Activated CD8-positive, alpha-beta memory T cell treated with anti-CD3 and anti-CD28 coated beads, Interleukin-2, amount 10 ng/mL, durations not matched to agents 7 days and 5 days (primary cell): ENCODE data around the gene INPP5A. TPM values are rescaled to one million over a fixed set of nuclear protein-coding genes. Genes with fewer than 3 reads are reported as not detected.

ENCODE experiments used
- ATAC-seq: fragments of 150-1000 bp; cut with Tn5 transposase; one replicate; pipeline ENCODE4 v1.10.0; 2021; ENCODE audit warnings: moderate library complexity
- CTCF ChIA-PET: fragments of 350-600 bp; sonication (Branson Sonifier 250); formaldehyde crosslinking; loops from one replicate; lab custom pipeline; 2021; ENCODE audit warnings: antibody characterized with exemption; lab: Charles Lee
- DNase-seq: peaks from one replicate; pipeline ENCODE4 v3.0.0-alpha.2; 2020
- H3K27ac Mint-ChIP-seq: one replicate; pipeline ENCODE4 v1.8.0; 2021; ENCODE audit warnings: mild to moderate bottlenecking, mixed read lengths
- H3K27me3 Mint-ChIP-seq: one replicate; pipeline ENCODE4 v1.8.0; 2021; ENCODE audit warnings: mixed read lengths
- H3K36me3 Mint-ChIP-seq: one replicate; pipeline ENCODE4 v1.8.0; 2021; ENCODE audit warnings: mild to moderate bottlenecking, mixed read lengths
- H3K4me1 Mint-ChIP-seq: one replicate; pipeline ENCODE4 v1.8.0; 2021; ENCODE audit warnings: mixed read lengths
- H3K4me3 Mint-ChIP-seq: one replicate; pipeline ENCODE4 v1.8.0; 2021; ENCODE audit warnings: mild to moderate bottlenecking, moderate library complexity, mixed read lengths
- H3K9me3 Mint-ChIP-seq: one replicate; pipeline ENCODE4 v1.8.0; 2022; ENCODE audit warnings: low read depth, mixed read lengths
- total RNA-seq, 2 experiments: library from RNA; stranded (reverse); gene quantifications; one replicate each; pipeline ENCODE4 v1.2.3, GENCODE V29; 2021

The INPP5A gene
- total RNA-seq, 2 experiments from 2014 or later = 6.6 to 7.0 TPM

GRCh38 chr10:132748545-132749370 is 211.2 kb downstream of the INPP5A start:
- Mint-ChIP-seq H3K4me1 (no peaks in the 10 kb centered on the region), H3K27me3 (no peaks in the 10 kb centered on the region), H3K36me3 (no peaks in the 10 kb centered on the region)

GRCh38 chr10:132749371-132749795 is 211.8 kb downstream of the INPP5A start:
- ATAC-seq (no peak), DNase-seq (no peak)
- no peaks in the 10 kb centered on the region for H3K9me3 Mint-ChIP-seq
- no peaks in the 10 kb centered on the region for H3K4me1 Mint-ChIP-seq
- CTCF ChIA-PET = no interaction called here
- peaks cover 2% of the 10 kb centered on the region for H3K36me3 Mint-ChIP-seq
- no peak overlapping the region for H3K27ac Mint-ChIP-seq
- H3K27me3 Mint-ChIP-seq = no peaks in the 10 kb centered on the region
- H3K4me3 Mint-ChIP-seq = no peak overlapping the region

More at GRCh38 chr10:132748545-132749370, 211.2 kb downstream of the INPP5A start:
- ATAC-seq (no peak), DNase-seq (no peak)
- H3K9me3 Mint-ChIP-seq = no peaks in the 10 kb centered on the region
- H3K4me3 Mint-ChIP-seq = no peak overlapping the region
- H3K27ac Mint-ChIP-seq = no peak overlapping the region
- CTCF ChIA-PET = no interaction called here

DNA sequence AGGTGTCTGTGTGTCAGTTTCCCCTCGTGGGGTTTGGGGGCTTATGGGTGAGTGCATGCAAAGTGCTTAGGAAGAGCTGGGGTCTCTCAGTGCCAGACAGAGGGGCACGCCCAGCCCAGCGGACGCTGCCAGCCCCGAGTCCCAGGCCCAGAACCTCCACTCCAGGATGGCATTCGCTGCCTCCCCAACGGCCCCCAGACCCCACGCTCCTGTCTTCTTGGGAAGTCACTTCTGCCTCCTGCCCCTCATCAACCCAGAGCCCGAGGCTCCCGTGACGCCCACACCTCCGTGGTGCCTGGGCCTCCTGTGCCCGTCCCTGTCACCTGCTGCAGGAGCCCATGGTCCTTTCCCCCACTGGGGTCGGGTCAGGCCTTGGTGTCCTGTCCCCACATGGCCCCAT is 213.3 kb downstream of the INPP5A start:
- peaks cover 5% of the 10 kb centered on the region for H3K36me3 Mint-ChIP-seq
- H3K27ac Mint-ChIP-seq = no peak overlapping the region
- no peak for ATAC-seq
- H3K9me3 Mint-ChIP-seq = peaks cover 8% of the 10 kb centered on the region
- no peak overlapping the region for H3K4me3 Mint-ChIP-seq
- no peaks in the 10 kb centered on the region for H3K27me3 Mint-ChIP-seq
- CTCF ChIA-PET = no interaction called here
- H3K4me1 Mint-ChIP-seq = no peaks in the 10 kb centered on the region
- DNase-seq = no peak

DNA sequence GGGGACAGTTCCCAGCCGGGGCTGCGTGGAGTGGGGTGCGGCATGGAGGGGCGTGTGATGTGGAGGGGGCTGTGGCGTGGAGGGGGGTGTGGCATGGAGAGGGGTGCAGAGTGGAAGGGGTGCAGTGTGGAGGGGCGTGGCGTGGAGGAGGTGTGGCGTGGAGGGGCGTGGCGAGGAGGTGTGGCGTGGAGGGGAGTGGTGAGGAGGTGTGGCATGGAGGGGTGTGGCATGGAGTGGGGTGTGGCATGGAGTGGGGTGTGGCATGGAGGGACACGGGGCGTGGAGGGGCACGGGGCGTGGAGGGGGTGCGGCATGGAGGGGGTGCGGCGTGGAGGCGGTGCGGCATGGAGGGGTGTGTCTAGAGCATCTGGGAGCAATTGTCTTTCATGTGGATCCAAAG is 214.8 kb downstream of the INPP5A start:
- Mint-ChIP-seq H3K36me3 (peaks cover 8% of the 10 kb centered on the region), H3K4me1 (no peaks in the 10 kb centered on the region), H3K4me3 (no peak overlapping the region), H3K27ac (no peak overlapping the region), H3K9me3 (peaks cover 8% of the 10 kb centered on the region), H3K27me3 (no peaks in the 10 kb centered on the region)
- CTCF ChIA-PET = no interaction called here
- ATAC-seq (no peak), DNase-seq (no peak)

- no peak for ATAC-seq
- DNase-seq = no peak
- Mint-ChIP-seq H3K36me3 (peaks cover 8% of the 10 kb centered on the region), H3K9me3 (peaks cover 8% of the 10 kb centered on the region), H3K27me3 (no peaks in the 10 kb centered on the region), H3K27ac (no peak overlapping the region), H3K4me3 (no peak overlapping the region), H3K4me1 (no peaks in the 10 kb centered on the region)
- CTCF ChIA-PET = no interaction called here
Measured at GRCh38 chr10:132752961-132753360, 215.4 kb downstream of the INPP5A start.

- H3K4me1 Mint-ChIP-seq = no peaks in the 10 kb centered on the region
- peaks cover 8% of the 10 kb centered on the region for H3K36me3 Mint-ChIP-seq
- DNase-seq (no peak), ATAC-seq (no peak)
- CTCF ChIA-PET = no interaction called here
- H3K27me3 Mint-ChIP-seq = no peaks in the 10 kb centered on the region
- no peak overlapping the region for H3K4me3 Mint-ChIP-seq
- H3K27ac Mint-ChIP-seq = no peak overlapping the region
- H3K9me3 Mint-ChIP-seq = peaks cover 8% of the 10 kb centered on the region
Measured at GRCh38 chr10:132753596-132753995, 216.0 kb downstream of the INPP5A start.

DNA sequence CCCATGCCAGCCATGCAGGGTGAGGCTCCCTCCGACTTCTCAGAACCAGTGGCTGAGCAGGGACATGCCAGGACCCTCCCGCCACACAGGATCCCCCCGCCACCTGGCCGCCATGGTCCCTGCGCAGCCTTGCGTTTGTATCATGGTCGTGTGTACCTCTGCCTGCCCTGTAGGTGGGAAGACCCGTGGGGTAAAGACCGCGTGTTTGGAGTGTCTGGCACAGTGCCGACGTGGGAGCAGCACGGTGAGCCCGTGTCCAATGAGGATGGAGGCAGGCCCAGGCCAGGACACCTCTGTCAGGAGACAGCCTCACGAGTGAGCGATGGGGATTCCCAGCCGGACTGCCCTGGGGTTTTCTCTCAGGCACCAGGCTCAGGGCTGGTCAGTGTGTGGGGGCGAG is 216.5 kb downstream of the INPP5A start:
- no peak for ATAC-seq
- no peak for DNase-seq
- peaks cover 8% of the 10 kb centered on the region for H3K36me3 Mint-ChIP-seq
- H3K27me3 Mint-ChIP-seq = no peaks in the 10 kb centered on the region
- no peak overlapping the region for H3K4me3 Mint-ChIP-seq
- H3K4me1 Mint-ChIP-seq = no peaks in the 10 kb centered on the region
- H3K27ac Mint-ChIP-seq = no peak overlapping the region
- H3K9me3 Mint-ChIP-seq = peaks cover 8% of the 10 kb centered on the region
- CTCF ChIA-PET = no interaction called here

DNA sequence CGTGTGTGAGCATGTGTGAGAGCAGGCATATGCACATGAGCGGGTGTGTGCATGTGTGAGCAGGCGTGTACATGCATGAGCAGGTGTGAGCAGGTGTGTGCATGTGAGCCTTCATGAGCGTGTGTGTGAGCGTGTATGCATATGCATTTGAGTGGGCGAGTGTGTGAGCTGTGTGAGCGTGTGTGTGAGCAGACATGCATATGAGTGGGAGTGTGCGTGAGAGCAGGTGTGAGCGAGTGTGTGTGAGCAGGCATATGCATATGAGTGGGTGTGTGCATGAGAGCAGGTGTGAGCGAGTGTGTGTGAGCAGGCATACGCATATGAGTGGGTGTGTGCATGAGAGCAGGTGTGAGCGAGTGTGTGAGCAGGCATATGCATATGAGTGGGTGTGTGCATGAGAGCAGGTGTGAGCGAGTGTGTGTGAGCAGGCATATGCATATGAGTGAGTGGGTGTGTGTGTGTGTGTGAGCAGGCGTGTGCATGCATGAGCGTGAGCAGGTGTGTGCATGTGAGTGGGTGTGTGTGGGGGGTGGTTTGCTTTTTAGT is 217.7 kb downstream of the INPP5A start:
- Mint-ChIP-seq H3K9me3 (peaks cover 8% of the 10 kb centered on the region), H3K4me1 (no peaks in the 10 kb centered on the region), H3K36me3 (peaks cover 8% of the 10 kb centered on the region), H3K27me3 (no peaks in the 10 kb centered on the region), H3K4me3 (no peak overlapping the region), H3K27ac (no peak overlapping the region)
- DNase-seq = no peak
- CTCF ChIA-PET = no interaction called here
- no peak for ATAC-seq

- DNase-seq = no peak
- Mint-ChIP-seq H3K9me3 (peaks cover 8% of the 10 kb centered on the region), H3K4me3 (no peak overlapping the region), H3K4me1 (no peaks in the 10 kb centered on the region), H3K36me3 (peaks cover 8% of the 10 kb centered on the region), H3K27ac (no peak overlapping the region), H3K27me3 (no peaks in the 10 kb centered on the region)
- CTCF ChIA-PET = no interaction called here
- ATAC-seq = no peak
Measured at GRCh38 chr10:132756591-132756990, 219.0 kb downstream of the INPP5A start.

- DNase-seq = no peak
- no peak for ATAC-seq
- no peak overlapping the region for H3K27ac Mint-ChIP-seq
- CTCF ChIA-PET = no interaction called here
- H3K36me3 Mint-ChIP-seq = peaks cover 8% of the 10 kb centered on the region
- H3K4me3 Mint-ChIP-seq = no peak overlapping the region
- no peaks in the 10 kb centered on the region for H3K27me3 Mint-ChIP-seq
- peaks cover 8% of the 10 kb centered on the region for H3K9me3 Mint-ChIP-seq
- no peaks in the 10 kb centered on the region for H3K4me1 Mint-ChIP-seq
Measured at GRCh38 chr10:132757171-132757570, 219.6 kb downstream of the INPP5A start.

DNA sequence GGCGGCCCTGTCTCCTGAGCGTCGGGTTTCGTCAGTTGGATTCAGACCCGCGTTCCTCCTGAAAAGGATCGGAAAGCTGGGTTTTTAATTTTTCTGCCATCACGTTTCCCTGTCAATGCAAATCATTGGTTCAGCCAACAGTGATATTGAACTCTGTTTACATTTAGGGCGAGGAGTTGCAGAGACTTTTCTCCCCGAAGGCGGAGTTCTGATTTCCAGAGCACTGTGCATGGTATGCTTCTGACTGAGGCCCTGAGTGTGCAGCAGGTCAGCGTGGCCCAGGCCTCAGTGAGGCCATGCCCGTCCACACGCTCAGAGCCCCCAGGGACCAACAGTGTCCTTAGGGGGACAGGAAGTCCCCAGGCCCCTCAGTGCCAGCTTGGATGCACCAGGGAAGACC is 221.3 kb downstream of the INPP5A start:
- no peak for ATAC-seq
- no peak overlapping the region for H3K27ac Mint-ChIP-seq
- no peak overlapping the region for H3K4me3 Mint-ChIP-seq
- CTCF ChIA-PET = no interaction called here
- H3K27me3 Mint-ChIP-seq = no peaks in the 10 kb centered on the region
- peaks cover 8% of the 10 kb centered on the region for H3K36me3 Mint-ChIP-seq
- peaks cover 8% of the 10 kb centered on the region for H3K9me3 Mint-ChIP-seq
- H3K4me1 Mint-ChIP-seq = no peaks in the 10 kb centered on the region
- no peak for DNase-seq

DNA sequence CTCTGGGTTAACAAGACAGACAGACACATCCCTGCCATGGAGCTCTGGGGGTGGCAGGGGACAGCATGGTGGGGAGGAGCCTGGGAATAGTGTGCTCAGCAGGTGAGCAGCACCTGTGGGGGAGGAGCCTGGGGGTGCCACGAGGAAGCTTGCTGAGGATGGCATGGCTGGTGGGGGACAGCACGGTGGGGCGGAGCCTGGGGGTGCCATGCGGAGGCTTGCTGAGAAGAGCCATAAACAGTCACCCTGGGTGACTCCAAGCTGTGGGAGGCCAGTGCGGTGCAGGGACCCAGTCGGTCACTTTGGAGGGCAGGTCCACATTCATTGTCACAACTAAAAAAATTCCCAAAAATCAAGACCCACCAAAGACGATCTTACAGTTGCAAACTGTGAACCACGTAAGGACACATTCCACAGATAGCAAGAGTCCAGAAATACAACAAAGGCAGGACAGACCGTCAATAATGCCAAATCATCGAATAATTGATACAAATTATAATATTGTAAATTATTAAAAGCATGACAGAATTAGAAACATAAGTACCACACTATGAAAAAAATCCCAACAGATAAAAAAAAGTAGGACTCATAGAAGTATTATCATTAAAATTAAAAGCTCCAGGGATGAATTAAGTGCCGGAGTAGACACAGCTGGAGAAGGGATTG is 223.9 kb downstream of the INPP5A start:
- H3K4me1 Mint-ChIP-seq = no peaks in the 10 kb centered on the region
- CTCF ChIA-PET = no interaction called here
- H3K36me3 Mint-ChIP-seq = no peaks in the 10 kb centered on the region
- DNase-seq (no peak), ATAC-seq (no peak)
- H3K27me3 Mint-ChIP-seq = no peaks in the 10 kb centered on the region
- H3K27ac Mint-ChIP-seq = no peak overlapping the region
- H3K9me3 Mint-ChIP-seq = no peaks in the 10 kb centered on the region
- H3K4me3 Mint-ChIP-seq = no peak overlapping the region

GRCh38 chr10:132762267-132762666 is 224.7 kb downstream of the INPP5A start:
- DNase-seq = no peak
- Mint-ChIP-seq H3K27me3 (no peaks in the 10 kb centered on the region), H3K4me1 (no peaks in the 10 kb centered on the region), H3K36me3 (no peaks in the 10 kb centered on the region), H3K27ac (no peak overlapping the region), H3K9me3 (no peaks in the 10 kb centered on the region), H3K4me3 (no peak overlapping the region)
- ATAC-seq = no peak
- CTCF ChIA-PET = no interaction called here

- ATAC-seq (no peak), DNase-seq (no peak)
- Mint-ChIP-seq H3K27ac (no peak overlapping the region), H3K9me3 (no peaks in the 10 kb centered on the region), H3K36me3 (no peaks in the 10 kb centered on the region), H3K4me3 (no peak overlapping the region), H3K4me1 (no peaks in the 10 kb centered on the region), H3K27me3 (no peaks in the 10 kb centered on the region)
- CTCF ChIA-PET = no interaction called here
Measured at GRCh38 chr10:132763545-132763944, 226.0 kb downstream of the INPP5A start.
